ENCODE data around the gene RPL22.
A peak's percentile ranks its signal among the peaks of the same experiment; 100 is the strongest.

RPL22 gene

GRCh38 chr1:6150006-6150938 is 49.1 kb downstream of the RPL22 start:
- DNase-seq, result no peak

- DNase-seq, result no peak
These were observed 49.8 kb downstream of the RPL22 start for GRCh38 chr1:6149597-6149996.

GRCh38 chr1:6148497-6149241 is 50.7 kb downstream of the RPL22 start:
- peak; percentile 56 for DNase-seq

DNA sequence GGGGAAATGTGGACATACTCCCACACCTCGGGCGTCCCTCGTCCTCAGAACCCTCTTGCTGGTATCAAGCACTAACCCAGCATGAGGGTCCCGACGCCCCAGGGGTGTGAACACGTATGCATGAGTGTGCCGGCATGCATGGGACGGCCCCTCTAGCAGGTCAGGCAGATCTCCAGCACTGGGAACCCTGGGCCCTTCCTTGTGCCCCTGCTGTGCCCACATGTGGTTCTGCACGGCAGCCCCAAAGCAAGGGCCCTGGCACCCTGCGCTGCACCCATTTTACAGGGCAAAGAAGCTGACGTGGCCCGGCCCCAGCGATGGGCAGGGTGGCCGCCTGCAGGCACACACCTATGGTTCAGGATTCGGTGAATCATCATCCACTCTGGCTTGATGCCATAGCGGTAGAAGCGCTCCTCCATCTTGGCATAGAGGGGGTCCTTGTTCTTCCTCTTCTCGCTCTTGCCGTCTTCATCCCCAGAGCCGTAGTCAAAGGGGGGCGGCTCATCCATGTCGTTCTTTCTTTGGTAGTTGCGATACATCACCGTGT is 53.5 kb downstream of the RPL22 start:
- no peak for DNase-seq

DNA sequence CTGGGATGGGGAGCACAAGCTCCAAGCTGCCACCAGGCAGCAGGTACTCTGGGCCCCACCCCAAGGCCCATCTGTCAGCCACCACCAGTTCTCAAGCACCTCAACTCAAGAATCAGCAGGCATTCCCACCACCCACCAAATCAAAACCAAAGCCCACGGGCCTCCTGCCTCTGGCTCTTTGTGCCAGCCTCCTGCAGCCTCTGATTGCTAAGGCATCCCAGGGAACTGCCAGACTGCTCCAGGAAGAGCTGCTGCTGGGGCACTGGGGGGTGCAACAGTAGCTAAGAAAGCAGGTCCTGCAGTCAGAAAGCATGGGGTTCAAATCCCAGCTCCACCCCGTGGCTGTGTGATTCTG is 54.0 kb downstream of the RPL22 start:
- DNase-seq, result no peak

DNA sequence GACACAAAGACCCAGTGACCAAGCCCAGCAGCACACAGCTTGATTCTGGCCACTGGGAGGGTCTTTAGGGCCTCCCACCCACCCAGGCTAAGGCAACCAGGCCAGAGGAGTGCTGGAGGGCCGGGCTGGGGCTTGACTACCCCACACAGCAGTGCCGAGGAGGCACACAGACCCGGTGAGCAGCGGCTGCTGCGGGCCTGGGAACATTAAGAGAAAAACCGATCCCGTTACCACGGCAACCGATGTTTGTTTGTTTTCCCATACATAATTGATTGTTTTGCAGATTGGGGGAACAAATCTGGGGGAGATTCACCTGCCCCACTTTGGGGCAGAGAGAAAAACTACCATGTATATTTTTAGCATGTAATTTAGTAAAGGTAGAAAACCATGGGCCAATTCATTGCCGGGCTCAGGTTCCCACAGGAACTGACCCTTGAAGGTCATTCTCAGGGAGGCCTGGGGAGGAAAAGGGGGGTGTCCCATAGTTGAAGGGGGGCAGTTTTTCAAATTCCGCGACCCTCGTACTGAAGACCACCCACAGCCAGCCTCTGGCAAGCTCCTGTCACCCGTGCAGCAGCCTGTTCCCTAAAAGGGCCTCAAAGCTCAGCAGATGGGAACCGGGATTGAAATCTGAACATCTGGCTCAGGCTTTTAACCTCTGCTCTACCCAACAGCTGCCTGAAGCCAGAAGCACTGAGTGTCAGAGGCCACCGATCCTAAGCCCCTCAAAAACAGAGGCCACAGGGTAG is 54.6 kb downstream of the RPL22 start:
- DNase-seq, result no peak

- no peak for DNase-seq
These were observed 55.2 kb downstream of the RPL22 start for GRCh38 chr1:6144175-6144574.

DNA sequence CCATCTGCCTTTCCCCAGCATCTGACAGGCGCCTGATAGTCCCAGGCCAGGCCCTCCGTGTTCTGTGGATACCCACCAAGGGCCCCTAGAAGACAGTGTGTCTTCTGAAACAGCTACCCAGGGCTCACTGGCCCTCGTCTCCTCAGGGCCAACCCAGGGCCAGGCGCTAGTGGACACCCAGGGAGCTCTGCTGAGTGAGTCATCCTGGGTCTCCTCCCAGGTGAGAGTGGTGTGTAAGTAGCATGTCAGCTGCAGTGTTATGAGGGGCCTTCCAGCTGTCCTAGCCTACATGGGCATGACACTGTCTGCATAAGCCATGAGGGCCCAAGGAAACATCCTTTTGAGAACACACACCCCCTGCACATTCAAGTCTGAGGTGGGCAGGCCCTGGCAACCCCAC is 56.0 kb downstream of the RPL22 start:
- no peak for DNase-seq

DNA sequence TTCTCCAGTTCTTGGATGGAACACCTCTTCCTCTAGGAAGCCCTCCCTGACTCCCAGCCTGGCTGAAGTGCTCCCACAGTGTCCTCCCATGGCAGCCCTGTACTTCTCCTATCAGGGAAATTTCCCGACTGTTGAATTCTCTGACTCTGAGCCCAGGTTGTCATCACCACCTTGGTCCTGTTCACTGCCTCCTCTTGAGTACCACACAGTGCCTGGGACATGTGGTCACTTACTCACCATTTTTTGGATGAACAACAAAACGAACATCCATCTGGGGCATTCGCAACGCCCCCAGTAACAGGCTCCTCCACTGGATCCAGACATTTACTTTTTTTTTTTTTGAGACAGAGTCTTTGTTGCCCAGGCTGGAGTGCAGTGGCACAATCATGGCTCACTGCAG is 56.7 kb downstream of the RPL22 start:
- no peak for DNase-seq

DNA sequence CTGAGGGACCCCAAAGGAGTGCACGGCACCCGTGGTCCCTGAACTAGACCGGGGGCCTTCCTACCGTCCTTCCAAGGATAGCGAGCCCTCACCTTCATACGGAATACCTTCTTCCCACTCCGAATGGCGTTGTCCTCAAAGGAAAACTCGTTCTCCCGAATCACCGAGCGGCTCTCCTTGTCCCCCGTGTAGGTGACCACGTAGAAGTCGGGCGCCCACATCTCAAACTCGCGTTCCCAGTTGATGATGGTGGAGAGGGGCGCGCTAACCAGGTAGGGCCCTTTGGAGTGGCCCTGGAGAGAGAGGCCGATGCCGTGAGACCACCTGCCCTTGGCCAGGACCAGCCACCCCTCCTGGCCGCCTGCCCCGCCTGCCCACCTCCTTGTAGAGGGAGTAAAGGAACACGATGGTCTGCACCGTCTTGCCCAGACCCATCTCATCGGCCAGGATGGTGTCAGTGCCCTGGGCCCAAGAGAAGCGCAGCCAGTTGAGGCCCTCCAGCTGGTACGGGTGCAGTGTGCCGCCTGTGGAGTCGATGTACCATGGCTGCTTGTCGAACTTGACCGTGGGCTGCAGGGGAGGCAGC is 57.3 kb downstream of the RPL22 start:
- DNase-seq, result no peak

GRCh38 chr1:6141592-6141991 is 57.8 kb downstream of the RPL22 start:
- no peak for DNase-seq

GRCh38 chr1:6140413-6140812 is 59.0 kb downstream of the RPL22 start:
- no peak for DNase-seq

DNA sequence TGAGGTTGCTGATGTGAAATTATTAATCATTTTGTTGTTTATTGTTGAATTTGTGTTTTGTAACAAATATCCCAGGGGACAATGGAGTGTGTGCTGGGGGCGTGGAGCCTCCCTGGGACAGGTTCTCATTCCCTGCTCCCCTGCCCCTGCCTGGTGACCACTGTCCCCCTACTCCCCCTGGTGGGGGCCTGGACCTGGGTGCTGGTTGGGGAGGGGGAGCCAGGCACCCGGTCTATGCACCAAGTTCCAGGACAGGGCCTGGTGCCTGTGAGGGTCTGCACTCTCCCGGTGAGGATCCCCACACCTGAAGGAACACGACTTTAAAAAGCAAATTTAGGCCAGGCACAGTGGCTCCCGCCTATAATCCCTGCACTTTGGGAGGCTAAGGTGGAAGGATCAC is 61.6 kb downstream of the RPL22 start:
- no peak for DNase-seq

- DNase-seq, result no peak
These were observed 62.7 kb downstream of the RPL22 start for GRCh38 chr1:6136516-6137220.
